GM04504 (cell line): ENCODE results near the gene RGMA.
"Not testable (repeated sequence)": the region's sequence is repeated elsewhere in the genome, so short reads cannot be mapped to it uniquely, and the experiment has no call there.

Experiments
- DNase-seq: peaks from one replicate; pipeline ENCODE4 v3.0.0-alpha.2; 2012; ENCODE audit warnings: low read depth

RGMA gene

DNA sequence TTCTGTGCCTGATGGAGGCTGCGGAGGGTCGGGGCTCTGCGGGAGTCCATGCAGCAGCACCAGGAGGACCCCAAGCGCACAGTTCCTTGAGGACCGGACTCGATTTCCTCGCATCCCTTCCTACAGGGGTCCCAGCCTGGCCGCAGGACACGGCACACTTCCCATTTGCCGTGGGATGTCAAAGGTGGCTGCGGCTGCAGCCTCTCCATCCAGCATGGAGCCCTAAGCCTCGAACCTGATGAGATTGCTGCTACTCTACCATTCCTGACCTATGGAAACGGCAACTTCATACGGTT, 40.6 kb downstream of the RGMA start:
- DNase-seq: no peak

- no peak for DNase-seq
These were observed 41.2 kb downstream of the RGMA start for GRCh38 chr15:93047621-93048425.

DNA sequence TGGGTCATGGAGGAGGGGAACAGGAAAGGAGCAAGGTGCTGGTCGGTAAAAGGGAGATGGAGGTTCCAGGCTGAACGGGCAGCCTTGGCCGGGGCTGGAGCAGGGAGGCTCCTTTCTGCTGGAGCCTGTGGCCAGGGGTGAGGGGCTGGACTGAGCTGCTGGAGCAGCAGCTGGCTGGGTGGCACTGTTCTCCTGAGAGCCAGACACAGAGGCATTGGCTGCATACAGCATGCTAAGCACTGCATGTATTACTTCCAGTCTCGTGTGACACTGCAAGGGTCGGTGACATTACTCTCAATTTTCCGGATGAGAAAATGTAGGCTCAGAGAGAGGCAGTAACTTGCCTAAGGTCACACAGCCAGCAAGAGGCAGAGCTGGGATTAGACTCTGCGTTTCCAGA, 42.3 kb downstream of the RGMA start:
- no peak for DNase-seq

DNA sequence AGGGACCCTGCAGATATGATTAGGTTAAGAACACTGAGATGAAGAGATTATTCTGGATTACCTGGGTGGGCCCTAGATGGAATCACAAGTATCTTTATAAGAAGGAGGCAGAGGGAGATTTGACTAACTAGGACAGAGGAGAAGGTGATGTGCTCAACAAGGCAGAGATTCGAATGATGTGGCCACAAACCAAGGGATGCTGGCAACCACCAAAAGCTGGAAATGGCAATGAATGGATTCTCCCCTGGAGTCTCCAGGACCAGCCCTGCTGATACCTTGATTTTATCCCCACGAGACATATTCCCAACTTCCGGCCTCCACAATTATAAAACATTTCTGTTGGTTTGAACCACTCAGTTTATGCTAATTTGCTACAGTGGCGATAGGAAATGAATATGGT, 42.9 kb downstream of the RGMA start:
- no peak for DNase-seq

GRCh38 chr15:93045191-93045785, 43.7 kb downstream of the RGMA start:
- no peak for DNase-seq

DNA sequence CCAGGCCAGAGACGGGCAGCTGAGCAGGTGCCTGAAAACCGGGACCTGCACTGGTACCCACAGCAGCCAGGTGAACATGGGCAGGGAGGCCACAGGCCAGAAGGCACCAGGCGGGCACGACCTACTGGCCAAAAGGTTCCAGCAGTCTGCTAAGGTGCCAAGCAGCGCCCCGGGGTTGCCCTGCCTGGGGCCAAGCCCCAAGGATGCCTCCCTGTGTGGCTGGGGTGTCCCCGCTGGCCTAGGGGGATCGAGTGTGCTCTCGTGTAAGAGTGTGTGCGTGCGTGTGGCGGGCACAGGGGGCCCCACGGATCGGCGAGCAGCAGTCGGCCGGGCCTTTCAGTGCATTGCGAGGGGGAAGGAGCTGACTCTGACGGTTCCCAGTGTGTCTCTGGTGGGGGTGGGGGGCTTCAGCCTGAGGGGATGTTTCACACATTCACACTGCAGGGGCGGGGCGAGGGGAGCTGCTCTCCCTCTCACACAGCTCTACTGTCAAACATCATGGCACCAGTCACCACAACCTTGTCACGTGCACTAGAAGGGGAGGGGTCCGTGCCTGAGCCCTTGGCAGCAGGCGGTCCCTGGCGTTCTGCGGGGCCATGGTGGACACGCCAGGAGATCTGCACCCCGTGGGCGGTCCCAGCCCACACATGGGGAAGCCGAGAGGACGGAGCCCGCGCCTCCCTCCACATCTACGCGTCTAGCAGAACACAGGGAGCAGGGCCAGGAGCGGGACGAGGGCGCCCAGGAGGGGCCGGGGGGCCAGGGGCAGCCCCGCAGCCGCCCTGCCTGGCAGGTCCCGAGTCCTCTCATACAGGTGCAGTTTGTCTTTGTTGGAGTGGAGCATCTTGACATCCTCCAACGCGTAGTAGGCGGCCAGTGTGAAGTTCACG, 44.5 kb downstream of the RGMA start:
- DNase-seq: no peak

DNA sequence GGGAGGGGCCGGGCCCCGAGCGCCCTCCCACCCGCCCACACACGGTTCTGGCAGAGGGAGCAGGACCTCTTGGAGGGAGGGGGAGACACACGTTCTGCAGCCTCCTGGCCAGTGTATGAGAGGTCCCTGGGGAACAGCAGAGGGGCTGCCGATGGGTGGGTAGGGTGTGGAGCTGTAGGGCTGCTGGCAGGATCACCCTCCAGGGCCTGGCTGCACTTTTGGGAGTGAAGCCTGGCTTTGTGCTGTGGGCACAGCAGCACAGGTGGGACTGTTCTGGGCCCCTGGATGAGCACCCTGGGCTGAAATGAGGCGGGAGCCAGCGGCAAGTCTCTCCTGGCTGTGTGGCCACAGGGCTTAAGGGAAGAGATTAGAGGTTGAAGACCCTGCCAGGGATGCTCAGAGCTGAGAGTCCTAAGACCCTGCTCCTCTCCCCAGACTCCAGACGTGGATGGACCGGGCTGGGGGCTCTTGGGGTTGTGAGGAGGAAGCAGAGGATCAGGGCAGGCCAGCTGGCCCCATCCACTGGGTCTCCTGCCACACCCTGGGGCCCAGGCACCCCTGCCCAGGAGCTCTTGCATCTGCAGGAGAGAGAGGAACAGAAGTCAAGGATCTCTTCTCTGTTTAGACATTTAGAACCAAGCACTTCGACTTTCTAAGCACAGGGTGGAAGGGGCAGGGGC, 45.2 kb downstream of the RGMA start:
- DNase-seq: no peak

- DNase-seq: no peak
These were observed 46.2 kb downstream of the RGMA start for GRCh38 chr15:93042691-93043378.

DNA sequence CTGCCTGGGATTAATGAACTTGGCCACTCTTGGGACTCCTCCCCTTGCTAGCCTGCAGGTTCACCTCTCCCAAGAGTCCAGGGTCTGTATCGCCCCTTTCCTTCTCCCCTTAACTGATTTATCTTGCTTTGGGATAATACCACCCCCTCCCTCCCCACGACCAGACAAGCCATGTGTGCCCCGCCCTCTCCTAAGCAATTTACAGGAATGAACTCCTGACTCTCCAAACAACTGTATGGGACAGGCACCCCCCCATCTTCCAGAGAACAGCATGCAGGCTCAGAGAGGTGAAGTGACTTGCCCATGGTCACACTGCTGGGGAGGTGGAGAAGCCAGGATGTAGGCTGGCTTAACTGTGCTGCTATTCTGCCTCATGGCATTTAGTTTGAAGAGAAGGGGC, 46.8 kb downstream of the RGMA start:
- DNase-seq: no peak

- no peak for DNase-seq
These were observed 47.9 kb downstream of the RGMA start for GRCh38 chr15:93041159-93041547.

- no peak for DNase-seq
These were observed 48.5 kb downstream of the RGMA start for GRCh38 chr15:93040288-93041158.

GRCh38 chr15:93039562-93040287, 49.3 kb downstream of the RGMA start:
- DNase-seq: not testable (repeated sequence)

GRCh38 chr15:93037820-93038705, 50.9 kb downstream of the RGMA start:
- no peak for DNase-seq

- peak; percentile 20 for DNase-seq
These were observed 51.8 kb downstream of the RGMA start for GRCh38 chr15:93036951-93037819.

DNA sequence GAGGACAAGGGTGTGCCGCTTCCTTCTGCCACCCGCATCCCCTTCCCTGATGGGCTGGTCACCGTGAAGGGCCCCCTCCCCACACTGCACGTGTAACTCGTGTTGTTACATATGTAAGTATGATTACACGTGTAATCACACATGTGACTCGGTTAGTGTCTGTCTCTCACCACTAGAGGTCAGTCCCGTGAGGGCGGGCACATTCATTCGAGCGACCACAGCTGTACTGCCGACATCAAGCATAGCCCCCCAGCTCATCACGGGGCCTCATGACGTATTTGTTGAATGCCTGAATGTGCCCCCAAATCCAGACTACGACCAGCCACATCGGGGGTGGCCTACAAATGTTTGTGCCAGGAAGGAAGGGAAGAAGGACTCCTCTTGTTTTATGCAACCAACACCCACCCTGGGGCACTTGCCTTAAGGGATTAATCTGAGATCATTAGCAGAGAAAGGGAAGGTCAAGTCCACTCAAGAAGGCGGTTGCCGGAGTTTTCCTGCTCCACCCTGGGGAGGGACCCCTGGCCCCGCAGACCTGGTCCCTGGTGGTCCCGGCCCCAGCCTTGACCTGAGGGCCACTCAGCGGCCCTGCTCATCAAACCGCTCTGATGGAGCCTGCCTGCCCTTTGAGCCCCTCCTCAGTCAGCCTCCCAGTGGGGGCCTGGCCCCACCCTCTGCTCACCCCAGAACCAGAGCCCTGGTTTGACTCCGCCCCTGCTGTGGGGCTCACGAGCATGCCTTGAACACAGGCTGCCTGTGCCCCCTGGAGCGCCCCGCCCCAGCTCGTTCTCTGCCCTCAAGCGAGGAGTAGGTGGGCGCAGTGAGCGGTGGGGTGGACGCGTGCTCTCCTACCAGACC, 52.8 kb downstream of the RGMA start:
- DNase-seq: no peak

- no peak for DNase-seq
These were observed 53.7 kb downstream of the RGMA start for GRCh38 chr15:93035092-93035915.
